ENCODE data around the gene FER.

FER gene

DNA sequence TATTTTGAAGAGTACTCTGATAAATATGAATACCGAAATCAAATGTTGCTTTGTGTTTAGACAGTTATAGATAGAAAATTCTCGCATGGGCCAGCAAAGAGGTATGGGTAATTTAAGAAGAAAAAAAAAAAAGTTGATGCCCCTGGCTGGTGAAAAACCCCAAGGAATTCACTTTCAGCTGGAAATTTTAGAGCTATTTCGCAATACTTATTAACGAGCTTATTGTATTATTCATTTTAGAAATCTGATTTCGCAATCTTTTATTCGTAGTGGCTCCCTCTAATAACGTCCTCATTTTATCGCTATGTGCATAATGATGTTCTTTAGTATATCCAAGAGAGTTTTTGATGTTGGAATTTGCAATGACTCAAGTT is 18.5 kb upstream of the FER start:
- TF ChIP-seq, protein P1, sequence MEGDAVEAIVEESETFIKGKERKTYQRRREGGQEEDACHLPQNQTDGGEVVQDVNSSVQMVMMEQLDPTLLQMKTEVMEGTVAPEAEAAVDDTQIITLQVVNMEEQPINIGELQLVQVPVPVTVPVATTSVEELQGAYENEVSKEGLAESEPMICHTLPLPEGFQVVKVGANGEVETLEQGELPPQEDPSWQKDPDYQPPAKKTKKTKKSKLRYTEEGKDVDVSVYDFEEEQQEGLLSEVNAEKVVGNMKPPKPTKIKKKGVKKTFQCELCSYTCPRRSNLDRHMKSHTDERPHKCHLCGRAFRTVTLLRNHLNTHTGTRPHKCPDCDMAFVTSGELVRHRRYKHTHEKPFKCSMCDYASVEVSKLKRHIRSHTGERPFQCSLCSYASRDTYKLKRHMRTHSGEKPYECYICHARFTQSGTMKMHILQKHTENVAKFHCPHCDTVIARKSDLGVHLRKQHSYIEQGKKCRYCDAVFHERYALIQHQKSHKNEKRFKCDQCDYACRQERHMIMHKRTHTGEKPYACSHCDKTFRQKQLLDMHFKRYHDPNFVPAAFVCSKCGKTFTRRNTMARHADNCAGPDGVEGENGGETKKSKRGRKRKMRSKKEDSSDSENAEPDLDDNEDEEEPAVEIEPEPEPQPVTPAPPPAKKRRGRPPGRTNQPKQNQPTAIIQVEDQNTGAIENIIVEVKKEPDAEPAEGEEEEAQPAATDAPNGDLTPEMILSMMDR (IDR thresholded peaks at IDR 0.05; ENCODE audit: low read depth, low read length), result no peak
- in situ Hi-C loops (cut with HindIII; ENCODE audit: low sequenced_read_pairs), result no loop called here
- no peak for DNase-seq (ENCODE audit: low read depth, low spot score)
- H3K4me3 ChIP-seq (ENCODE audit: low read depth, low read length), result no peak overlapping the region

DNA sequence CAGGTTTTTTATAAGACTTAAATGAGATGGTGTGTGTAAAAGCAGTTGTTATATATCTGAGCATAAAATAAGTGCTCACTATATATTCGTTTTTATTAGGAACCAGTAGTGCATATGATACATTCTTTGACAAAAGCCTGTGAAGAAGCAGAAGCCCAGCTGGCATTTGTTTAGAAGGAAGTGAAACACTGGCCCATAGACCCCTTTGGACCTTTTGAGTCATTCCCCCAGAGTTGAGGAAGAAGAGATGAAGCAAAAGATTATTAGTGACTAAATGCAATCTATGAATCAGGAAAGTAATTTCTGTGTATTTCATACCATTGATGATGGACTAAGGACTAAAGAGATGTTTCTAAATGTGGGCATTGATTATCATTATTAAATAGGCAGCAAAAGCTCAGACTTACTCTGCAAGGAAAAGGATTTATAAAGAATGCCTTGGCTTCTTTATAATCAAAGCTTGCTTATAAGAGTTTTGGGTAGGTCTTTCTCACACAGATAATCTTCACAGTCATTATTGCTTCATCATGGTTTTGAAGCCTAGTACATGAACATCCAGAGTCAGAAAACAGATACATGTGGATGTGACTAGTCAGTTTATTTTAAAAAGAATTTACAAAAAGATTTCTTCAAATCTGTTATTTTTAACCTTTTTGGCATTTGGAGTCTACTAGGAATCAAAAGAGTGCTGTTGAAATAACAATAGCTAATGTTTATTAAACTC is 16.9 kb upstream of the FER start:
- DNase-seq (ENCODE audit: low read depth, low spot score), result no peak
- in situ Hi-C loops (cut with HindIII; ENCODE audit: low sequenced_read_pairs), result no loop called here
- no peak overlapping the region for H3K4me3 ChIP-seq (ENCODE audit: low read depth, low read length)
- TF ChIP-seq, protein P1 (IDR thresholded peaks at IDR 0.05; ENCODE audit: low read depth, low read length), result no peak

DNA sequence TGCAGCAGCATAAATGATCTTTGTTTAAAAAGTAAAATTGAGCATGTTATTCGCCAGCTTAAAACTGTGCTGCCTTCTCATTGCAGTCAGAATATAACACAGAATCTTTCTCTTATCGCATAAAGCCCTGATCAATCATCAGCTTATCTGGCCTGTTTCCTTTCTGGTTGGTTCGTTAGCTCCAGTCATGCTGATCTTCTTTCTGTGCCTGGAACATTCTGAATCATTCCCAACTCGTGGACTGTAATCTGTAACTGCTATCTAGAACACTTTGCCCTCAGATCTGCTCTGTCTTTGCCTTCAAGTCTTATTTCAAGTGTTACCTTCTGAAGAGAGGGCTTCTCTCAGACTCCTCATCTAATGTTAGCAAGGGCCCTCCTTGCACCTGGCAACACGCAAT is 11.9 kb upstream of the FER start:
- DNase-seq (ENCODE audit: low read depth, low spot score), result no peak
- no peak overlapping the region for H3K4me3 ChIP-seq (ENCODE audit: low read depth, low read length)
- TF ChIP-seq, protein P1 (IDR thresholded peaks at IDR 0.05; ENCODE audit: low read depth, low read length), result no peak
- in situ Hi-C loops (cut with HindIII; ENCODE audit: low sequenced_read_pairs), result no loop called here

DNA sequence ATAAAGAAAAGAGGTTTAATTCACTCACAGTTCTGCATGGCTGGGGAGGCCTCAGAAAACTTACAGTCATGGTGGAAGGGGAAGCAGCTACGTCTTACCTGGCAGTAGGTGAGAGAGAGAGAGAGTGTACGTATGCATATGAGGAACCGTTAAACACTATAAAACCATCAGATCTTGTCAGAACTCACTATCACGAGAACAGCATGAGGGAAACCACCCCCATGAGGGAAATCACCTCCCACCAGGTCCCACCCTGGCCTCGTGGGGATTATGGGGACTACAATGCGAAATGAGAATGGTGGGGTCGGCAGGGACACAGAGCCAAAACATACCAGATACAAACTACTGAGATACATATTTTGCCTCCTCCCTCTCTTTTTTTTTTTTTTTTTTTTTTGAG is 10.8 kb upstream of the FER start:
- TF ChIP-seq, protein P1 (IDR thresholded peaks at IDR 0.05; ENCODE audit: low read depth, low read length), result no peak
- DNase-seq (ENCODE audit: low read depth, low spot score), result no peak
- in situ Hi-C loops (cut with HindIII; ENCODE audit: low sequenced_read_pairs), result no loop called here
- no peak overlapping the region for H3K4me3 ChIP-seq (ENCODE audit: low read depth, low read length)

DNA sequence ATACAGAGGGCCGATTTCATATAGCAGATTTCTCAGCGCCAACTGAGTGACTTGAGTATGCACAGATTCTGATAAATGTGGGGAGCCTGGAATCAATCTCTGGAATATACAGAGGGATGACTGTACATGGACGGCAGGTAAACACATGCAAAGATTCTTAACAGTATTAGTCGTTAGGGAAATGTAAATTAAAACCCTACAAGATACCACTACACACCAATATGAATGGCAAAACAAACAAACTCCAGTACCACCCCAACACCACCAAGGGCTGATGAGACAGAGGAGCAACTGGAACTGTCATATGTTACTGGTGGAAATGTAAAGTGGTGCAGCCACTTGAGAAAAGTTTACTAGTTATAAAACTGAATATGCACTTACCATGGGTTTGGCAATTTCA is 8.3 kb upstream of the FER start:
- no peak overlapping the region for H3K4me3 ChIP-seq (ENCODE audit: low read depth, low read length)
- TF ChIP-seq, protein P1 (IDR thresholded peaks at IDR 0.05; ENCODE audit: low read depth, low read length), result no peak
- DNase-seq (ENCODE audit: low read depth, low spot score), result no peak
- in situ Hi-C loops (cut with HindIII; ENCODE audit: low sequenced_read_pairs), result no loop called here

DNA sequence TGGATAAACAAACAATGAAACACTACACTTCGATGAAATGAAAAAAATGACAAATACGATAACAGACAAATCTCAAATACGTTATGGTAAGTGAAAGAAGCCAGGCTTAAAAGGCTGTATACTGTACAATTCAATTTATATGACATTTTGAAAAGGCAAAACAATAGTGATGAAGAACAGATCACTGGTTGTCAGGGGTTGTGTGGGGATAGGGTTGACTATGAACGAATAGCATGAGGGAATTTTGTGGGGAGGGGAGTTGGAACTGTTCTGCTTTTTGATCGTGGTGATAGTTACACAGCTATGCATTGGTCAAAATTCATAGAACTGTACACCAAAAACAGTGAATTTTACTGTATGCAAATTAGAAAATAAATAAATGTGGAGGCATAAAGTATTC is 7.8 kb upstream of the FER start:
- TF ChIP-seq, protein P1 (IDR thresholded peaks at IDR 0.05; ENCODE audit: low read depth, low read length), result no peak
- in situ Hi-C loops (cut with HindIII; ENCODE audit: low sequenced_read_pairs), result no loop called here
- H3K4me3 ChIP-seq (ENCODE audit: low read depth, low read length), result no peak overlapping the region
- DNase-seq (ENCODE audit: low read depth, low spot score), result no peak

Measured in astrocyte of the spinal cord (primary cell).